Stimulated activated CD4-positive, alpha-beta T cell treated with anti-CD3 and anti-CD28 coated beads, Interleukin-4, amount 100 ng/mL, for 4 hours (primary cell): ENCODE data around the gene PDGFRB.

Experiments
- DNase-seq, 2 experiments: peaks; one replicate each; pipeline ENCODE4 v3.0.0-alpha.2; 2020

The PDGFRB gene

DNA sequence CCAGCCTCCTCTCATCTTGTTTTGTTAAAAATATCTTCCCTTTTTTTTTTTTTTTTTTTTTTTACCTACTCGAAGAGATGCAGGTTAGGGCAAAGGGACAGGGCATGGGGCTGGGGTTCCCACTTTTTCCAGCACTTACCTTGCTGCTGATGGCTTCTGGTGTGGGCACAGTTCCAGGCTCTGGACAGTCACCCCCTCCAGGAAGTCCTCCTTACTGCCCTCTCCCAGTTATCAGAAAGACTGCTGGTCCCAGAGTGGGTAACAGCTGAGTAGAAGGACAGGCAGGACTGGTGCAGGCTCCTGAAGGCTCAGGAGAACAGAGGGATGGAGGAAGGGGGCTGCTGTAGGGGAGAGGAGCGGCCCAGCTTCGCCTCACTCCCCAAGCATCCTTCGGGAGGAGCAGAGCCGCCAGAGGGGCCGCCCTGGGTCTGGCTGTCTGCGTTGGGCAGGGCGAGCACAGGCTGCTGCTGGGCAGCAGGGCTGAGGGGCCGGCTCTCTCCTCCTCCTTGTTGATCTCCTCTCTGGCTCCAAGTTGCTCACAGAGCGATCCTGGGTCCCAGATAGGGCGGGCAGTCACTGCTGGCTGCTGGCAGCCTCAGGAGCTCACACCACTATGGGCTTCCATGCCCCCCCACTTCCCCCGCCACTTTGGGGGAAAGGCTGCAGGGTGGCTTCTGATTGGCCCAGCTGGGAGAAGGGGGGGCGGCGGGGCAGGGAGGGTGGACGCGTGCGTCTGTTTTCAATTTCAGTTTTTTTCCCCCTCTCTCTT lies at the start of gene PDGFRB:
Gene PDGFRB, minus strand, starts transcription at position 588 of the 769 bp plus-strand sequence. CDS start 18,798 bp downstream, outside the sequence.
- DNase-seq: peak; percentile 9 to 27

DNA sequence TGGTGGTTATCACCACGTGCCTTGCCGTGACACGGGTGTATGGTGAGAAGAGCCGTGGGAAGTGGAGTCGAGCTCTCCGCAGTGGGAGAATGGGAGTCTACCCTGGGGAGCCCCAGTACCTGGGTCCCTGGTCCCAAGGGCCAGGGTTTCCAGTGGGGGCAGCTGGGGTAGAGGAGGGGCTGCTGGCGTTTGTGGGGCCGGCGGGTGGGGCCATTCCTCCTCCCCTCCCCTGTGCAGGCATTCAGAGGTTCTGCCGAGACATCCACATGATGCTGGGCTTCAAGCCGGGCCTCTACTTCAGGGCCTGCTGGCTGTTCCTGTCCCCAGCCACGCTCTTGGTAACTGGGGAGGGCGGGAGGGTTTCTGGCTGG lies 48.9 kb upstream of the PDGFRB start:
- DNase-seq: no peak

DNA sequence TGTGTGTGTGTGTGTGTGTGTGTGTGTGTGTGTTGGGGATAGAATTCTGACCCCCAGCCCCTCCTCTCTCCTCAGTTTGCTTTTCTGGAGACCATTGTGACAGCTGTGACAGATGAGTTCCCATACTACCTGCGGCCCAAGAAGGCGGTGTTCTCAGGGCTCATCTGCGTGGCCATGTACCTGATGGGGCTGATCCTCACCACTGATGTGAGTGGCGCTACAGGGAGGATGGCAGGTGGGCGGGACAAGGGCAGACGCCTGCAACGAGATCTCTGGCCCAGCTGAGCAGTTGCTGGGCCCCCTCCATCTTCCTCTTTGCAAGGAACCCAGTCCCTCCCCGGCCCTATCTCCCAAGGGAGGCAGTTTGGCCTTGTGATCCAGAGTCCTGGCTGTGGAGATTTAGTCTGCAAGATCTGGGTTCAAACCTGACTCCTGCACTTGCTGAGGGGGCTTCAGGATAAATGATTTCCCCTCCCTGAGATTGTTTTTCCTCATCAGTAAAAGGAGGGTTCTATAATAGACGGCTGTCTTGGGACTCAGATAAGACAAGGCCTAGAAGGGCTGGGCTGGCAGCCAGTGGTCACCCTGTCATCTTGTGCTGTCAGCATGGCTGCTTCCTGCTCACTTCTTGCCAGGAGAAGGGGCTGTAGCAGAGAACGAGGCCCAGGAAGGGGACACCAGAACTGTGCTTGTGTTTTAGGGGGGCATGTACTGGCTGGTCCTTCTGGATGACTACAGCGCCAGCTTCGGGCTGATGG lies 48.4 kb upstream of the PDGFRB start:
- no peak for DNase-seq

DNA sequence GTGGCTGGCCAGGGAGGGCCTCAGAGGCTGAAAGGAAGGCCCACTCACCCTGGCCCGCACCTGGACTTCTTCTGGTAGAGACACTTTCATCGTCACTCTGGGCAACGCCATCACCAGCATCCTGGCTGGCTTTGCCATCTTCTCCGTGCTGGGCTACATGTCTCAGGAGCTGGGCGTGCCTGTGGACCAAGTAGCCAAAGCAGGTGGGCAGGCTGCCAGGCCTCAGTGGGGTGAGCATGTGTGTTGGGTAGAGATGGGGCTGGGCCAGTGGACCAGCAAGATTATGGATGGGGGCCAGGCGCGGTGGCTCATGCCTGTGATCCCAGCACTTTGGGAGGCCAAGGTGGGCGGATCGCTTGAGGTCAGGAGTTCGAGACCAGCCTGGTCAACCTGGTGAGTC lies 46.9 kb upstream of the PDGFRB start:
- DNase-seq: no peak

DNA sequence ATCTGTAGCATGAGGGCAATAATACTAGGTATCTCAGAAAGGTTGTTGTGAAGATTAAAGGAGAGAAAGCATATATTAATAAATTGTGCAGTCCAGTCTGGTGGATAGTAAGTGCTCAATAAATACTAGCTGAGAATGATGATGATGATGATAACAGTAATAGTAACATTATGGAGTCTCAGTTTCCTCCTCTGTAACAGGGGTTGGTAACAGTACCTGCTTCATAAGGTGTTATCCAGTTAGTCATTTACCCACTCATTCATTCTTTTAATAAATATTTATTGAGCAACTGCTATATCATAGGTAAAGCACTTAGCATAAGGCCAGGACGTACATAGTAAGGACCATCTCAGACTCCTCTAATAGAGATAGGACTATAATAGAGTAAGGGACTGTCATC lies 41.8 kb upstream of the PDGFRB start:
- DNase-seq: no peak

DNA sequence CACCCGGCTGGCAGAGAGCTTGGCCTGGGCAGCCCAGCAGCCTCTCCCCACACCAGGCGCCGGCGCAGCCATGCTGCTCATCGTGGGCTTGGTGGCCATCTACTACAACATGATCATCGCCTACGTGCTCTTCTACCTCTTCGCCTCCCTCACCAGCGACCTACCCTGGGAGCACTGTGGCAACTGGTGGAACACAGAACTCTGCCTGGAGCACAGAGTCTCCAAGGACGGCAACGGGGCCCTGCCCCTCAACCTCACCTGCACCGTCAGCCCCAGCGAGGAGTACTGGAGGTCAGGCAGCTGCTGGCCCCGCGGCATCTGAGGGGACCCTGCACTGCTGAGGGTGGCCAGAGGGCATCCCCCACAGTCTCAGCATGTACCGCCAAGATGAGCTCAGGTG lies 41.3 kb upstream of the PDGFRB start:
- DNase-seq: no peak

DNA sequence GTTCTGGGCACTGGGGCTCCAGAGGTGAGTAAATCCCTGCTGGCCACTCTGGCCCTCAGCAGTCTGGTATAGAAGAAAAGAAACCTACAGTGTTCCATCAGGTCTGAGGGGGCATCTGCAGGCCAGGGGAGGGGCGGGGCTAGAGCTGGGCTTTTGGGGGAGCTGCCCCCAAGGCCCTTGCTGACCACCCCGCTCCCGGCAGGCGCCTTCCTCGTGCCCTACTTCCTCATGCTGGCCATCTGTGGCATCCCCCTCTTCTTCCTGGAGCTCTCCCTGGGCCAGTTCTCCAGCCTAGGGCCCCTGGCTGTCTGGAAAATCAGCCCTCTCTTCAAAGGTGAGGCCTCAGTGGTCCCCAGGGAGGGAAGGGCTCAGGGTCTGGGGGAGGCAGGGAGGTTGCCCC lies 40.9 kb upstream of the PDGFRB start:
- DNase-seq: no peak

DNA sequence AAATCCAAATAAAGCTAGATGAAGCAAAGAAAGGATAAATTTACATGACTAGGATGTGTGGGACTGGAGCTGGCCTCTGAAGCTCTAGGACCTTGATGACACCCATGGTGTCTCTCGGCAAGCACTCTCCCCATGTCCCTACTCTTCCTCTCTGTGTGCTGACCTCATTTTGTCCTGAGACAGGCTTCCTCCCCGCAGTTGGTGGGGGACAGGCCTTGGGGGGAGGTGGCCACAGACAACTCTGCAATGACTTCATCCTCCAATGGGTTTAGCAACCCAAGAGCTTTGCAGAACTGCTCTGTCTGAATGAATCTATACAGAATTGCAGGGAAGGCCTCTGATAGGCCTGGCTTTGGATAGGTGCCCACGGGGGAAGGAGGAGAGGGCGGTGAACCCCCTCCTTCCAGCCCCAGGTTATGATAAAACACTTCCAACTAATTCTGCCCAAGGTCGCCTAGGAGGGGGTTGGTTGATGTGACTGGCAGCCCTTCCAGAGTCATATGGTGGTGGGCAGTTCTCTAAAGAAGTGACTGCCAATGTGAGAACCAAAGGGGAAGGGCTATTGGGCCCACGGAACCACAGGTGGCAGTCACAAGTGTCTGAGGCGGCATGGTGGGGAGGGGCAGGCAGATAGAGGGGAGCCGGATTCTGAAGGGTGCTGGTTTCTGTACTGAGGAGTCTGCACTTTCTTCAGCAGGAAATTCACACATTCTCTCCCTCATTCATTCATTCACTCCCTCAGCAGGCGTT lies 40.3 kb upstream of the PDGFRB start:
- no peak for DNase-seq

DNA sequence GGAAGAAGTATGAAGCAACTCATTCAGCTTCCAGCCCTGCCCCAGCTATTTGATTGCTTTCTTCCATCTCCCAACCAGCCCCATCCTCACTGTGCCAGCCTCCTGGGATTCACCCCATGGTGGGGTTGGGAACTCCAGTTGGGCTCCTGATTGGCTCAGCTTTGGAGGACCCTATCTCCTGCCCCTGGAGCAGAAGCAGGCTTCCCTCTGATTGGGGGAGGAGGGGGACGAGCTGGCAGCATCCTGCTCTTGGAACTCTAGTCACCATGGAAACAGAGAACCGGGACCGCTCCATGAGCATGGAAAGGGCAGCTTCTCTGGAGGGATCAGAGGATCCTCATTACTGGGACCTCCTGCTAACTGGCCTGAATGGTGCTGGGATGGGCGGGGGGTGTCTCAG lies 36.8 kb upstream of the PDGFRB start:
- no peak for DNase-seq

DNA sequence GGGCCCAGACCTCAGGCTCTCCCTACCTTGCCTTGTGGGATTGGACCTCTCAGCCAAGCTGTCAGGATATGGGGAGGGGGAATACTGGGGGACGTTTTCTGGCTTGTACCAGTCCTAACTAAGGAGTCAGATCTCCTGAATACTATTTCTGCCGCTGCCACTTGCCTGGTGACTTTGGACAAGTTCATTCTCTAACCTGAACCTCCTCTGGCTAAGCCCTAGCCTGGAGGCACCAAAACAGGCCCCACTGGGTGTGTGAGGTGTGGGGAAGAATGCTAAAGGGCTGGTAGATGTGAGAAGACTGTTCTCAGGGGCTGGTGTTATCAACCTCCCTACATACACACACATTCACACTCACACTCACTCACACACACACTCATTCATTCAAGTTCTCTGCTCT lies 35.3 kb upstream of the PDGFRB start:
- DNase-seq: no peak

DNA sequence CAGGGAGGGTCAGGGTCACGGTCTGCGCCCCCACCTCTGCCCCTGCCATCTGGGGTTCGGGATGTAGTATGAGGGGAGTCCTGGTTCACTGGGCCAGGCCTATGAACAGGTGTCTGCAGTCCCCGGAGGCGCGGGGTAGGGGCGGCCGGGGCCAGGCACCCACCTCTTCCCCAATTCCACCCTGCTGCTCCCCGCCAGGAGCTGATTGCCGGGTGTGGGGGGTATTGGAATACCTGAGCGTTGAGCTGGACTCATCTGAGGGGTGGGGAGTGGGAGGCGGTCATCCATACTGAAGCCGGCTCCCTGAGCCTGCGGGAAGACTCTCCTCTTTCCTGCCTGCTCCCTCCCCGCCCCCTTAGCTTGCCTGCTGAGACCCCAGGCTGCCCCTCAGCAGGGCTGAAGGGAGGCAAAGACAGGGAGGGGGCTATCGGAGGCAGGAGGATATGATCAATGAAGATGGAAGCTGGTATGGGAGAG lies 34.9 kb upstream of the PDGFRB start:
- no peak for DNase-seq

DNA sequence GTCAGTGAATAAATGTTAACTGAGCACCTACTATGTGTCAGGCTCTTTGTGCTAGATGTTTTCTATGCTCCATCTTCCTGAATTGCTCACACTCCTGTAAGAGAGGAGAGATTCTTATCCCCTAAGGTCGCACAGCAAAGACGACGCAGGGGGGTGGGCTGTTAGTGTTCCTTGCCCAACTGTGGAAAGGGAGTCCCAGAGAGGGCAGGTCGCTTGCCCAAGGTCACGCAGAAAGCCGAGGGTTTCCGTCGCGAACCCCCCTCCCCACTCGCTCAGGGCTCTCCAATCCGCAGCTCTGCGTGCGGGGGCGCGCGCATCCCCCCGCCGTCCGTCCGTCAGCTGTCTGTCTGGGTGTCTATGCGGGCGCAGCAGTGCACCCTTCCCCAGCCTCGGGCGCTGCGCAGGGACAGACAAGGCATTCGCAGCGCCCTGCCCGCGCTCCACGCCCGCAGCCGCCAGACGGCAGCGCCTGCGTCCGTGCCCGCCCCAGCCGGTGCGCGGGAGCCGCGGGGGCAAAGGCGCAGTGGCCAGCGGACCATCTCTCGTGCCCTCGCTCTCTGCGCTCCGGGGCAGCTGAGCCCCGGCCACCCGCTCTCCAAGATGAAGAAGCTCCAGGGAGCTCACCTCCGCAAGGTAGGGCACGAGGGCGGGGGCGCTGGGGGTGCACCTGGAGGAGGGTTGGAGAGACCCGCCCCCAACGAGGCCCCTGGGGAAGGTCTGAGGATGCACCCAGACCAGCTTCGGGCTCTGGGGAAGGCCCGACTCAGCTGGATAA lies 34.3 kb upstream of the PDGFRB start, which contains the start of gene SLC6A7:
Gene SLC6A7, plus strand, starts transcription at position 335 of the 775 bp plus-strand sequence. Its CDS starts 266 bp downstream, at position 601.
- no peak for DNase-seq

DNA sequence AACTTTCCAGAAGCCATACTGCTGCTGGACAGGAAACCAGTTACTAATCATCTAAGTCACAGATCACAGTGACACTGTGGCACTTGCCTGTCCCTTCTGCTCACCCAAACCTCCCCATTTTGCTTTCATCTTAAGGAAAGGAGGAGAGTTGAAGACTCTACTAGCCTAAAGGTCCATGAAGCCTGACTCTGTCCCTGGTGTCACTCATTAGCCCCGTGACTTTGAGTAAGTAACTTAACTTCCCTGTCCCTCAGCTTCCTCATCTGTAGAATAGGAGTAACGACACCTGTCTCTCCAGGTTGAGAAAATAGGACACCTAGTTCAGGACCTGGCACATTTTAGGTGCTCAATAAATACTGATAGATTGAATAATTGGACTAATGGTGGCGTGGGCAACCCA lies 33.7 kb upstream of the PDGFRB start:
- DNase-seq: no peak

DNA sequence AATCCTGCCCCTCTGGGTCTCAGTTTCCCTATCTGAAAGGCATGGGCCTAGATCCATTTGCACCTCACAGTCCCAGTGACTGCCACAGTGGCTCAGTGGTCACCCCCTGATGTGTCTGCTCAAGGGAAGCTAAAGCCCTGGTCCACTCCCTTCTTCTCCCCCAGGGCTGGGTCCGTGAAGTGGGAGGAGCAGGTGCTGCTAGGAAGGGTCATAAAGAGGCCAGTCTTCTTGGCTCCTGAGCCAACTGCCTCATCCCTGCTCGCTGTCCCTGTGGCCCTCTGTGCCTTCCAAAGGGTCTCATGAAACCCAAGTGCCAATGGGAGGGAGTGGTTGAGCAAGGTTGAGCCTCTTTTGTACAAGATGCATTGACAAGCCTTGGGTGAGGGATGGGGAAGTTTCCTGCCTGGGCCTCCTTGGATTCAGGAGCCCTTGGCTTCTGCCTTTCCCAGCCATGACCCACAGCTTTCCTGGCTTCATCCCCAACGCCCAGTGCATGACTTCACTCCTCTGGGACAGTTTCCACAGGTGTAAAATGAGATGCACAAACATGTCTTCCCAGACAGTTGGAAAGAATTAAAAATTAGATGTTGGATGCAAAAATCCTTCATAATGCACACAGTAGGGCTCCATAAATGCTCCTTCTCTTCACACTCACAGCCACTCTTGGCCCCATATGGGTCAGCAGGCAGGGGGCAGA lies 32.6 kb upstream of the PDGFRB start:
- no peak for DNase-seq

DNA sequence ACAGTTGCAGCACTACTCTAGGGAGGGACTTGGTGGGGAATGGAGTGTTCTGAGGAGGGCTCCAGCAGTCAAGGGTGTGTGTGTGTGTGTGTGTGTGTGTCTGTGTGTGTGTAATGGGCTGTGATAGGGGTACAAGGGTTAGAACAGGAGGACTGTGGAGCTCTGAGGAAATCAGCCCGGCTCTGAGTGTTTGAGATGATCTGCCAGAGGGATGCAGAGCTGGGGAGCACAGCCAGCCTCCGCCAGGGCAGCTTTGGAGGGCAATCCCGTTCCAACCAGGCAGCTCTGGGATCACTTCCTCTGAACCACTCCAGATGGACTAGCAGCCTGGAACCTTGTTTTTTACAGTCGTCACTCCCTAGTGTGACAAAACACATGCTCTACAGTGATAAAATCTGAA lies 31.3 kb upstream of the PDGFRB start:
- no peak for DNase-seq

DNA sequence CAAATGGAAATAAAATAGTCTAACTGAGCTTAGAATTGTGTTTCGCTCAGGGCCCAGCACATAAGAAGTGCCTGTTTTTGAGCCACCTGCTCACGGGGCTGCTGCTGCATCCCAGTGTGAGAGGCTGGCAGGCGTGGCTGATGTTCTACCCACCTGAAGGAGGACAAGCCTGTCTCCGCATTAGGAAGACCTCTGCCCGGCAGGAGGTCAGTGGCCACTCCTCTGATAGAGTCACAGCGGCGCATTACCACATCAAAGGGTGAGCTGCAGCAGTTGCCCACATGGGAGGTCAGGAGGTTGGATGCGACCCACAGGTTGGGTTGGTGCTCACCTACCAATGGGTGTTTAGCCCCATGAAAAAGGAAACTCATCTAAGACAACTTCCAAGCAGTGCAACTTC lies 30.5 kb upstream of the PDGFRB start:
- DNase-seq: no peak

DNA sequence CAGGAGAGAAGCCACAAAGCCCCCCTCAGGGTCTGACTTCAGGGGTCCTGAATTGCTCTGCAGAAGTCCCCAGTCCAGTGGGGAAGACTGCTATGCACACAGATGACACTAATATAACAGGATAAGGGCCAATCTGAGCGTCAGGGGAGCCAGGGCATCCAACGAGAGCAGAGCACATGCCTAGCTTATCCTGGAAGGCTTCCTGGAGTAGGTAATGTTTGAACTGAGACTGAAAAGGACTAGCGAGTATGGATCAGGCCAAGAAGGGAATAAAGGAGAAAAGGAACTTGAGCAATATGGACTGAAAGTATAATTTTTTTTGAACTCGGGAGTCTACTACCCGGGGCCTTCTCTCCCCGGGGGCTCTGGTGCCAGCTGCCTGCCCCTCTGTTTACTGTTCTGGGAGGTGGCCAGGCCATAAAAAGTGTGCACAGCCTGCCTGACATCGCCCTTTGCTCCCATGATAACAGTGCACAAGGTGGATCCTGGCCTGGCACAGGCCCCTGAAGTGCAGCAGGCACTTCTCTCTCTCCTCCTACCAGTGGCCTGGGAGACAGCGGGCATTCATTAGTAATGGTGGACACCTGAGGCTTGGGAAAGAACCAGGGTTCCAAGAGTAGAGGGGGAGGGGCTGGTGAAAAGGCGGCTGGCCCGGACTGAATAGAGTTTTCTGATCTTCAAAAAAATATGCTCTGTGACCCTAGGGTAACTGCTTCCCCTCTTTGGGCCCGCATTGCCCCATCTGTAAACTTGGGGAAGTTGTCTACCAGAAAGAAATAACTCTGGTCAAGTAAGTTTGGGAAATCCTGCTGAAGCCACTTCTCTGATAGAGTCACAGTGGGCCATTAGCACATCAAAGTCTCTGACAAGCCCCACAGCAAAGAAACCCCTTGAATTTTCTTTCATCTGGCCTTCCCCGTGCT lies 29.6 kb upstream of the PDGFRB start:
- no peak for DNase-seq

DNA sequence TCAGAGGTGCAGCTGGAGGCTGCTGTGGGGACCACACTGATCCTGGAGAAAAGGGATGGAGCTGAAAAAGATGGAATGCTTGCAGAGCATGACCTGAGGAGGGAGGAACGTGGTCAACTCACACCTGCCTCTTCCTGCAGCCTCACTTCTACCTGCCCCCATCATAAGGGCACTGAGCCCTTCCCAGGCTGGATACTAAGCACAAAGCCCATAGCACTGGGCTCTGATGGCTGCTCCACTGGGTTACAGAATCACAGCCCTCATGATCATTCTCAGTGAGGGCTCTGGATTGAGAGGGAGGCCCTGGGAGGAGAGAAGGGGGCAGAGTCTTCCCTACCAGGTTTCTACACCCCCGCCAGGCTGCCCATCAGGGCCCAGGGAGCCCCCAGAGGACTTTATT lies 28.4 kb upstream of the PDGFRB start:
- no peak for DNase-seq

DNA sequence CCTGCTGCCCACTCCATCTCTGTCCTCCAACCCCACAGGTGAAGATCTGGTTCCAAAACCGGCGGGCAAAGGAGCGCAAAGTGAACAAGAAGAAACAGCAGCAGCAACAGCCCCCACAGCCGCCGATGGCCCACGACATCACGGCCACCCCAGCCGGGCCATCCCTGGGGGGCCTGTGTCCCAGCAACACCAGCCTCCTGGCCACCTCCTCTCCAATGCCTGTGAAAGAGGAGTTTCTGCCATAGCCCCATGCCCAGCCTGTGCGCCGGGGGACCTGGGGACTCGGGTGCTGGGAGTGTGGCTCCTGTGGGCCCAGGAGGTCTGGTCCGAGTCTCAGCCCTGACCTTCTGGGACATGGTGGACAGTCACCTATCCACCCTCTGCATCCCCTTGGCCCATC lies 27.8 kb upstream of the PDGFRB start:
- DNase-seq: no peak

DNA sequence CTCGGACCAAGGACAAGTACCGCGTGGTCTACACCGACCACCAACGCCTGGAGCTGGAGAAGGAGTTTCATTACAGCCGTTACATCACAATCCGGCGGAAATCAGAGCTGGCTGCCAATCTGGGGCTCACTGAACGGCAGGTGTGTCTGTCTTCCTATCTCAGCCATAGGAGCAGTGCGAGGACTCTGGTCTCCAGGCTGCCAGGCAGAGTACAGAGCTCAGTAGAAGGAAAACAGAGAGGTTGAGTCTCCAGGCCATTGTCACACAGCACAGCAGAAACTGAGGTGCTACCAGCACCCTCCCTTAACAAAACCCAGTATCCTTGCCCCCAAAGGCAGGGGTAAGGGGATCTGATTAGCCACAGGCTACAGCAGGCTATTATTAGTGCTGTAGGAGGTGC lies 27.1 kb upstream of the PDGFRB start:
- no peak for DNase-seq
